ENCODE data around the gene DST.

DST gene

GRCh38 chr6:56535626-56536025 is 107.1 kb downstream of the DST start:
- DNase-seq (ENCODE audit: low spot score): no peak

- DNase-seq (ENCODE audit: low spot score): no peak
Measured at GRCh38 chr6:56534680-56535419, 107.8 kb downstream of the DST start.

GRCh38 chr6:56532766-56533551 is 109.7 kb downstream of the DST start:
- DNase-seq (ENCODE audit: low spot score): no peak

GRCh38 chr6:56531839-56532595 is 110.7 kb downstream of the DST start:
- DNase-seq (ENCODE audit: low spot score): no peak

- no peak for DNase-seq (ENCODE audit: low spot score)
Measured at GRCh38 chr6:56529594-56530191, 113.0 kb downstream of the DST start.

- DNase-seq (ENCODE audit: low spot score): no peak
Measured at GRCh38 chr6:56528412-56528841, 114.3 kb downstream of the DST start.

GRCh38 chr6:56527934-56528333 is 114.8 kb downstream of the DST start:
- no peak for DNase-seq (ENCODE audit: low spot score)

- DNase-seq (ENCODE audit: low spot score): no peak
Measured at GRCh38 chr6:56526860-56527544, 115.7 kb downstream of the DST start.

- peak; percentile 55 for DNase-seq (ENCODE audit: low spot score)
Measured at GRCh38 chr6:56525974-56526789, 116.5 kb downstream of the DST start.

- no peak for DNase-seq (ENCODE audit: low spot score)
Measured at GRCh38 chr6:56524891-56525703, 117.6 kb downstream of the DST start.

- no peak for DNase-seq (ENCODE audit: low spot score)
Measured at GRCh38 chr6:56522495-56523270, 120.0 kb downstream of the DST start.

GRCh38 chr6:56521976-56522375 is 120.7 kb downstream of the DST start:
- DNase-seq (ENCODE audit: low spot score): no peak

GRCh38 chr6:56521454-56521853 is 121.2 kb downstream of the DST start:
- DNase-seq (ENCODE audit: low spot score): no peak

GRCh38 chr6:56520218-56520617 is 122.5 kb downstream of the DST start:
- no peak for DNase-seq (ENCODE audit: low spot score)

- DNase-seq (ENCODE audit: low spot score): no peak
Measured at GRCh38 chr6:56518995-56519767, 123.5 kb downstream of the DST start.

GRCh38 chr6:56517155-56517745 is 125.4 kb downstream of the DST start:
- no peak for DNase-seq (ENCODE audit: low spot score)

GRCh38 chr6:56516003-56516402 is 126.7 kb downstream of the DST start:
- no peak for DNase-seq (ENCODE audit: low spot score)
